Osteoblast (primary cell): ENCODE measurements around the gene PTPN3. TPM values are rescaled to one million over a fixed set of nuclear protein-coding genes. Genes with fewer than 3 reads are reported as not detected.

Experiments
- DNase-seq: peaks from one replicate; pipeline ENCODE4 v3.0.0; 2011; ENCODE audit warnings: low spot score, mixed read lengths; ENCODE audit not compliant: insufficient read length; ENCODE audit errors: missing footprints
- H2AFZ ChIP-seq: 2 replicates; pipeline ENCODE4 v1.6.0; 2011; ENCODE audit warnings: mild to moderate bottlenecking, low read length
- H3K27ac ChIP-seq: 2 replicates; pipeline ENCODE4 v1.5.1; 2011; ENCODE audit warnings: mild to moderate bottlenecking, low read depth, low read length, moderate library complexity
- H3K27me3 ChIP-seq: 2 replicates; pipeline ENCODE4 v1.6.0; 2012; ENCODE audit warnings: mild to moderate bottlenecking, control low read depth, inconsistent platforms, low read length, moderate library complexity; ENCODE audit not compliant: insufficient read depth
- H3K36me3 ChIP-seq: 2 replicates; pipeline ENCODE4 v1.5.1; 2011; ENCODE audit warnings: mild to moderate bottlenecking, low read length, control low read depth, moderate library complexity; ENCODE audit not compliant: insufficient read depth
- H3K4me1 ChIP-seq: 2 replicates; pipeline ENCODE4 v1.5.1; 2011; ENCODE audit warnings: mild to moderate bottlenecking, low read length, control low read depth, moderate library complexity; ENCODE audit not compliant: insufficient read depth
- H3K4me2 ChIP-seq: 2 replicates; pipeline ENCODE4 v1.6.0; 2011; ENCODE audit warnings: mild to moderate bottlenecking, low read length; ENCODE audit not compliant: insufficient read depth
- H3K4me3 ChIP-seq: fragments of 200-600 bp; sonication (generic); 3 replicates; pipeline ENCODE4 v1.5.1; 2012; ENCODE audit warnings: mild to moderate bottlenecking, low read length, inconsistent platforms; ENCODE audit not compliant: insufficient read depth
- H3K79me2 ChIP-seq: 2 replicates; pipeline ENCODE4 v1.6.0; 2012; ENCODE audit warnings: mild to moderate bottlenecking, low read length, control low read depth, inconsistent platforms; ENCODE audit not compliant: insufficient read depth
- H3K9me3 ChIP-seq: 2 replicates; pipeline ENCODE4 v1.5.1; 2011; ENCODE audit warnings: low read depth, low read length, control low read depth
- H4K20me1 ChIP-seq: 2 replicates; pipeline ENCODE4 v1.6.0; 2012; ENCODE audit warnings: mild to moderate bottlenecking, low read length, control low read depth; ENCODE audit not compliant: insufficient read depth
- total RNA-seq: library from RNA; depleted of rRNA; stranded (reverse); fragments of >200 nt; gene quantifications from 2 replicates; pipeline ENCODE4 v1.2.3, GENCODE V29; 2012
- TF ChIP-seq, protein P1 (sequence below): IDR thresholded peaks from 2 replicates; pipeline ENCODE4 v1.5.1; 2011; ENCODE audit warnings: mild to moderate bottlenecking, low read depth, low read length, moderate library complexity; ENCODE audit errors: extremely low read depth

Gene PTPN3
- total RNA-seq, 1 donor = 2.9 TPM

DNA sequence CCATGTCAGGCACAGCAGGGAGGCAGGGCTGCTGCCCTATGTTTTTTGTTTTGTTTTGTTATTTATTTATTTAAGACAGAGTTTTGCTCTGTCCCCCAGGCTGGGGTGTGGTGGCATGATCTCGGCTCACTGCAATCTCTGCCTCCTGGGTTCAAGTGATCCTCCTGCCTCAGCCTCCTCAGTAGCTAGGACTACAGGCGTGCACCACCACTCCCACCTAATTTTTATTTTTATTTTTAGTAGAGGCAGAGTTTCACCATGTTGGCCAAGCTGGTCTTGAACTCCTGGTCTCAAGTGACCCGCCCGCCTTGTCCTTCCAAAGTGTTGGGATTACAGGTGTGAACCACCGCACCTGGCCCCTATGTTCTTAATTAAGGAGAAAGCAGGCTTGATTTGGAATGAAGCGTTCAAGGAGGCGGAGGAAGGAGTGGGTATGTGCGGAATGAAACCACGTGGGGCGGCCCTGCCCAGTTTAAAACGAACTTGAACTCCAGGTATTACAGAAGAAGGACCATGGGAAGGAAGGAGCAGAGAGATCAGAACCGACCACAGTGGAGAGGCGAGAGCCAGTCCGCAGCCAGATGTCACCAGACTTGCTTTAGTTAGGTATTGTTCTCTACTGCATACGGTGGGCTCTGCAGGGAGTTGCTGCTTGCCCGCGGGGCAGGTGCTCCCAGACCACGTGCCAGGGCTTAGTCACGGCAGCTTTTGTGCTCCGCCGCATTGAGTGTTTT lies 142.4 kb downstream of the PTPN3 start:
- DNase-seq = no peak
- Histone ChIP-seq H3K79me2 (no peaks in the 10 kb centered on the region), H3K27ac (no peak overlapping the region), H3K4me1 (no peaks in the 10 kb centered on the region), H3K36me3 (no peaks in the 10 kb centered on the region), H3K4me2 (no peak overlapping the region), H2AFZ (no peak overlapping the region), H3K9me3 (peaks cover 7% of the 10 kb centered on the region), H3K4me3 (no peak overlapping the region), H4K20me1 (no peaks in the 10 kb centered on the region), H3K27me3 (peaks cover 58% of the 10 kb centered on the region)
- TF ChIP-seq, protein P1, sequence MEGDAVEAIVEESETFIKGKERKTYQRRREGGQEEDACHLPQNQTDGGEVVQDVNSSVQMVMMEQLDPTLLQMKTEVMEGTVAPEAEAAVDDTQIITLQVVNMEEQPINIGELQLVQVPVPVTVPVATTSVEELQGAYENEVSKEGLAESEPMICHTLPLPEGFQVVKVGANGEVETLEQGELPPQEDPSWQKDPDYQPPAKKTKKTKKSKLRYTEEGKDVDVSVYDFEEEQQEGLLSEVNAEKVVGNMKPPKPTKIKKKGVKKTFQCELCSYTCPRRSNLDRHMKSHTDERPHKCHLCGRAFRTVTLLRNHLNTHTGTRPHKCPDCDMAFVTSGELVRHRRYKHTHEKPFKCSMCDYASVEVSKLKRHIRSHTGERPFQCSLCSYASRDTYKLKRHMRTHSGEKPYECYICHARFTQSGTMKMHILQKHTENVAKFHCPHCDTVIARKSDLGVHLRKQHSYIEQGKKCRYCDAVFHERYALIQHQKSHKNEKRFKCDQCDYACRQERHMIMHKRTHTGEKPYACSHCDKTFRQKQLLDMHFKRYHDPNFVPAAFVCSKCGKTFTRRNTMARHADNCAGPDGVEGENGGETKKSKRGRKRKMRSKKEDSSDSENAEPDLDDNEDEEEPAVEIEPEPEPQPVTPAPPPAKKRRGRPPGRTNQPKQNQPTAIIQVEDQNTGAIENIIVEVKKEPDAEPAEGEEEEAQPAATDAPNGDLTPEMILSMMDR = no peak

DNA sequence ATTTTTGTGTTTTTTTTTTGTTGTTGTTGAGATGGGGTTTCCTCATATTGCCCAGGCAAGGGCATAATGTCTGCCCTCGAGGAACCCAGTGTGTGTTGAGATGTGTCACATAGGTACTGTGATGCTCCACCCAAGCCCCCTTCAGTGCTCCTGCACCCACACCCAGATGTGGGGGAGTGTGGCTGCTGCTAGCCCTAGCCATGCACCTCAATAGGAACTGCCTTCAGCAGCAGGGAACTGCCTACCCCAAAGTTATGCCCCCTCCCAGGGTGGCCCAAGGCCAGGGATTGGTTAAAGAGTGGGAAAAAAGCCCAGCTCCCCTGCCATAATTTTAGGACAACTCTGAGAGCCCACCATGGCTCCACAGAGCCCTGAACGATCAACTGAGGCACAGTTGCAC lies 143.9 kb downstream of the PTPN3 start:
- peaks cover 56% of the 10 kb centered on the region for H3K27me3 ChIP-seq
- no peaks in the 10 kb centered on the region for H3K36me3 ChIP-seq
- H4K20me1 ChIP-seq = peaks cover 7% of the 10 kb centered on the region
- no peak for DNase-seq
- no peak overlapping the region for H3K27ac ChIP-seq
- H3K9me3 ChIP-seq = peaks cover 7% of the 10 kb centered on the region
- H3K4me1 ChIP-seq = peaks cover 10% of the 10 kb centered on the region
- no peak overlapping the region for H3K4me2 ChIP-seq
- H3K4me3 ChIP-seq = no peak overlapping the region
- H3K79me2 ChIP-seq = no peaks in the 10 kb centered on the region
- TF ChIP-seq, protein P1 = no peak
- no peak overlapping the region for H2AFZ ChIP-seq

DNA sequence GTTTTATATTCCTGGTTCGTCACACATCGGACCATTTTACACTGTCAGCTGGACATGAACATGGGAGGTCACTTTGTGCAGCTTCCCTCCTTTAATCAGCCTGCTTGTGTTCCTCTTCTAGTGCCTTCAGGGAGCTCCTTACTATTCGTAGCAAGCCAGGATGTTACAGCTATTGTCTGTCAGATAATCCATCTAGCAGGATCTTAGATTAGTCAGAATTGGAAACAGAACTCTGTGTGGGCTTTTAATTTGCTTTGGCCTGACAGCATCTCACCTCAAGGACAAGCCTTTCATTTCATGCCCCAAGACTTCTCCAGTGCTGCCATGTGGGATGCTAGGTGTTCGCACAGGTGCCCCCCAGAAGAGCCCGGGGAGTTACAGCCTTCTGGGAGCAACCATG lies 147.1 kb downstream of the PTPN3 start:
- TF ChIP-seq, protein P1 = no peak
- DNase-seq = no peak
- Histone ChIP-seq H3K4me2 (no peak overlapping the region), H3K4me3 (no peak overlapping the region), H3K9me3 (peaks cover 1% of the 10 kb centered on the region), H3K4me1 (peaks cover 18% of the 10 kb centered on the region), H3K36me3 (no peaks in the 10 kb centered on the region), H3K79me2 (no peaks in the 10 kb centered on the region), H2AFZ (no peak overlapping the region), H3K27ac (no peak overlapping the region), H4K20me1 (peaks cover 7% of the 10 kb centered on the region), H3K27me3 (peaks cover 68% of the 10 kb centered on the region)

DNA sequence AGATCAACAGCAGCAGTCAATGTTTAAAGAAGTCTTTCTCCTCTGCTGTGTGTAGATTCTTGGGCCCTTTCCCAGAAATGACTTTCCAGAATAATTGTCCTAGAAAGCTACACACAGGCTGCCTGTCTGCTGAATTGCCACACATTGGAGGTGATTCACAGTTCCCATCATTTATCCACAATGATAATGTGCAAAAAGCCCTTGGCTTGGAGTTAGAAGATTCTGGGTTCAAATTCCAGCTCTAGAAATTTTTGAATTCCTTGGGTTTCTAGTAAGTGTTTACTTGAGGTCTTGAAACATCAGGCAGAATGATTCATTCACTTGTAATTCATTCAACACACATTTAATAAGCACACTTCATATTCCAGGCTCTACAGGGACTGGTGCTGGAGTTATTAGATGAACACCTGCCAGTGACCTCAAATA lies 148.7 kb downstream of the PTPN3 start:
- Histone ChIP-seq H3K4me3 (no peak overlapping the region), H3K79me2 (no peaks in the 10 kb centered on the region), H3K36me3 (no peaks in the 10 kb centered on the region), H2AFZ (no peak overlapping the region), H4K20me1 (peaks cover 10% of the 10 kb centered on the region), H3K27me3 (peaks cover 61% of the 10 kb centered on the region), H3K4me2 (peak overlapping the region; percentile 12), H3K4me1 (peaks cover 27% of the 10 kb centered on the region), H3K27ac (no peak overlapping the region), H3K9me3 (no peaks in the 10 kb centered on the region)
- TF ChIP-seq, protein P1 = no peak
- DNase-seq = peak; percentile 87
